H1 (cell line): Measurements from ENCODE around the gene PSMC3. TPM values are rescaled to one million over a fixed set of nuclear protein-coding genes. Genes with fewer than 3 reads are reported as not detected.

ENCODE experiments used
- CTCF ChIA-PET: fragments of 300-600 bp; sonication (Branson Sonifier 250); formaldehyde crosslinking; loops from one replicate; lab custom pipeline; 2021; ENCODE audit not compliant: partially characterized antibody; lab: Charles Lee
- POLR2A ChIA-PET: fragments of 300-600 bp; sonication (Branson Sonifier 250); formaldehyde crosslinking; loops from one replicate; lab custom pipeline; 2021; ENCODE audit warnings: inconsistent platforms; ENCODE audit not compliant: partially characterized antibody; lab: Charles Lee
- DNase-seq, 2 experiments: peaks; one replicate each; pipeline versions ENCODE4 v3.0.0 to v3.0.0-alpha.2; 2010 to 2022; ENCODE audit warnings: low spot score in 2 of 2, low read depth in 1 of 2, mixed read lengths in 1 of 2
- FAIRE-seq: peaks from 2 replicates; lab custom pipeline; 2011; peaks lifted over from hg19 to GRCh38; lab: Jason Lieb, UNC
- H2AFZ ChIP-seq: 2 replicates; pipeline ENCODE4 v1.8.1; 2012; ENCODE audit warnings: low read length, inconsistent platforms
- H2AK5ac ChIP-seq: 2 replicates; pipeline ENCODE4 v1.6.1; 2013; ENCODE audit warnings: low read depth, low read length
- H2BK120ac ChIP-seq: replicated peaks from 2 replicates; pipeline ENCODE3; 2013; ENCODE audit warnings: low read depth, low read length, inconsistent platforms
- H2BK12ac ChIP-seq: 2 replicates; pipeline ENCODE4 v1.6.1; 2013; ENCODE audit warnings: low read depth, low read length
- H2BK15ac ChIP-seq: 2 replicates; pipeline ENCODE4 v1.6.1; 2013; ENCODE audit warnings: low read length
- H2BK20ac ChIP-seq: 2 replicates; pipeline ENCODE4 v1.6.1; 2013; ENCODE audit warnings: low read length
- H2BK5ac ChIP-seq: 2 replicates; pipeline ENCODE4 v1.6.1; 2013; ENCODE audit warnings: low read depth, low read length
- H3K14ac ChIP-seq: 2 replicates; pipeline ENCODE4 v1.6.1; 2013; ENCODE audit warnings: inconsistent platforms; ENCODE audit not compliant: insufficient read length
- H3K18ac ChIP-seq: 2 replicates; pipeline ENCODE4 v1.6.1; 2013; ENCODE audit warnings: low read length; ENCODE audit errors: extremely low read depth
- H3K23ac ChIP-seq: 2 replicates; pipeline ENCODE4 v1.6.1; 2013; ENCODE audit warnings: inconsistent platforms; ENCODE audit not compliant: insufficient read length
- H3K23me2 ChIP-seq: 2 replicates; pipeline ENCODE4 v1.6.1; 2013; ENCODE audit warnings: low read depth, low read length
- H3K27ac ChIP-seq: 2 replicates; pipeline ENCODE4 v1.6.1; 2011; ENCODE audit warnings: low read depth, low read length, inconsistent platforms
- H3K27me3 ChIP-seq, 4 experiments: replicated peaks in 1 of 4; 1 replicate in 1 of 4; 2 replicates in 3 of 4; pipeline versions ENCODE4 v1.6.1 to v1.8.1; 2011 to 2013; ENCODE audit warnings: low read length in 3 of 4, mild to moderate bottlenecking in 3 of 4, inconsistent platforms in 2 of 4, mixed read lengths in 2 of 4, moderate library complexity in 1 of 4; ENCODE audit not compliant: control insufficient read depth in 3 of 4, insufficient read depth in 3 of 4; ENCODE audit errors: extremely low read depth in 1 of 4
- H3K36me3 ChIP-seq, 4 experiments: 2 replicates each; pipeline versions ENCODE4 v1.6.1 to v1.8.1; 2011 to 2013; ENCODE audit warnings: mild to moderate bottlenecking in 4 of 4, low read length in 3 of 4, moderate library complexity in 2 of 4, control low read depth in 1 of 4, inconsistent platforms in 1 of 4; ENCODE audit not compliant: insufficient read depth in 4 of 4, control insufficient read depth in 2 of 4
- H3K4ac ChIP-seq: replicated peaks from 2 replicates; pipeline ENCODE3; 2013; ENCODE audit warnings: low read length, low read depth, mixed read lengths, inconsistent platforms; ENCODE audit not compliant: insufficient read length
- H3K4me1 ChIP-seq, 4 experiments: replicated peaks in 1 of 4; 1 replicate in 1 of 4; 2 replicates in 3 of 4; pipeline versions ENCODE4 v1.6.1 to v1.8.1; 2011 to 2013; ENCODE audit warnings: low read length in 3 of 4, inconsistent platforms in 2 of 4, mixed read lengths in 1 of 4; ENCODE audit not compliant: insufficient read depth in 4 of 4, control insufficient read depth in 3 of 4
- H3K4me2 ChIP-seq, 2 experiments: 2 replicates each; pipeline versions ENCODE4 v1.6.1 to v1.8.1; 2011 to 2013; ENCODE audit warnings: low read depth in 2 of 2, low read length in 2 of 2, control low read depth in 1 of 2, inconsistent platforms in 1 of 2, mild to moderate bottlenecking in 1 of 2; ENCODE audit not compliant: insufficient read depth in 1 of 2
- H3K4me3 ChIP-seq, 4 experiments: fragments of 200-600, 300-600 bp in 1 of 4; sonication (generic), shearing (Covaris generic), sonication (Bioruptor Twin) in 1 of 4; 2 replicates each; pipeline versions ENCODE4 v1.5.1 to v1.8.1; 2011 to 2016; ENCODE audit warnings: low read length in 4 of 4, low read depth in 3 of 4, control low read depth in 2 of 4, inconsistent platforms in 2 of 4, mild to moderate bottlenecking in 2 of 4, mixed read lengths in 1 of 4, moderate library complexity in 1 of 4; ENCODE audit not compliant: insufficient read depth in 2 of 4; ENCODE audit errors: extremely low read depth in 1 of 4
- H3K56ac ChIP-seq: replicated peaks from 2 replicates; pipeline ENCODE3; 2013; ENCODE audit warnings: low read depth, mild to moderate bottlenecking, mixed read lengths, low read length, inconsistent platforms; ENCODE audit not compliant: insufficient read length
- H3K79me1 ChIP-seq: 2 replicates; pipeline ENCODE4 v1.6.1; 2013; ENCODE audit warnings: low read depth, low read length, control low read depth
- H3K79me2 ChIP-seq, 2 experiments: 2 replicates each; pipeline versions ENCODE4 v1.6.1 to v1.8.1; 2012 to 2013; ENCODE audit warnings: low read length in 2 of 2, mild to moderate bottlenecking in 2 of 2, inconsistent platforms in 1 of 2; ENCODE audit not compliant: insufficient read depth in 2 of 2, control insufficient read depth in 1 of 2
- H3K9ac ChIP-seq, 4 experiments: replicated peaks in 1 of 4; 1 replicate in 1 of 4; 2 replicates in 3 of 4; pipeline versions ENCODE4 v1.6.1 to v1.8.1; 2011 to 2013; ENCODE audit warnings: low read depth in 3 of 4, low read length in 3 of 4, control low read depth in 2 of 4, mild to moderate bottlenecking in 2 of 4, moderate library complexity in 2 of 4, inconsistent platforms in 1 of 4; ENCODE audit errors: extremely low read depth in 1 of 4
- H3K9me3 ChIP-seq, 2 experiments: 2 replicates each; pipeline versions ENCODE4 v1.6.1 to v1.8.1; 2012 to 2013; ENCODE audit warnings: mild to moderate bottlenecking in 2 of 2, moderate library complexity in 2 of 2, control low read depth in 1 of 2, inconsistent platforms in 1 of 2, low read depth in 1 of 2, low read length in 1 of 2, mixed read lengths in 1 of 2; ENCODE audit not compliant: insufficient read depth in 2 of 2
- H4K20me1 ChIP-seq, 2 experiments: replicated peaks in 1 of 2; 2 replicates each; pipeline versions ENCODE3 to v1.8.1; 2011 to 2013; ENCODE audit warnings: inconsistent platforms in 2 of 2, low read length in 2 of 2, mild to moderate bottlenecking in 1 of 2; ENCODE audit not compliant: insufficient read depth in 2 of 2, control insufficient read depth in 1 of 2
- H4K5ac ChIP-seq: 2 replicates; pipeline ENCODE4 v1.6.1; 2013; ENCODE audit warnings: low read length, low read depth, mixed read lengths, inconsistent platforms; ENCODE audit not compliant: insufficient read length
- H4K8ac ChIP-seq: 2 replicates; pipeline ENCODE4 v1.8.0; 2013; ENCODE audit warnings: mild to moderate bottlenecking, moderate library complexity, low read length, inconsistent platforms; ENCODE audit not compliant: insufficient read depth; ENCODE audit errors: extremely low read depth
- H4K91ac ChIP-seq: replicated peaks from 2 replicates; pipeline ENCODE3; 2013; ENCODE audit warnings: low read length, mixed read lengths, inconsistent platforms; ENCODE audit not compliant: insufficient read length
- KDM1A ChIP-seq: fragments of 200-600, 300-600 bp; sonication (generic); IDR thresholded peaks from 2 replicates; pipeline ENCODE4 v1.7.1; 2016; ENCODE audit warnings: mild to moderate bottlenecking, low read length, borderline replicate concordance
- MAFK ChIP-seq: IDR thresholded peaks from 2 replicates; pipeline ENCODE4 v1.6.1; 2012; ENCODE audit warnings: low read depth, mild to moderate bottlenecking, improper control_type of control experiment, low read length
- NRF1 ChIP-seq: IDR thresholded peaks from 2 replicates; pipeline ENCODE4 v1.6.1; 2011; ENCODE audit warnings: mild to moderate bottlenecking, low read depth, low read length, improper control_type of control experiment
- SP1 ChIP-seq: IDR thresholded peaks from 2 replicates; pipeline ENCODE4 v1.6.1; 2011; ENCODE audit warnings: low read depth, low read length
- WGBS, 2 experiments: shearing (Covaris generic) in 1 of 2; methylation state at CpG; one replicate each; pipeline versions ENCODE4 v1.1.6 to v1.1.7; 2013 to 2015; ENCODE audit warnings: low lambda C conversion rate in 2 of 2, mixed read lengths in 2 of 2, inconsistent platforms in 1 of 2, low coverage in 1 of 2, missing lambda C conversion rate in 1 of 2; ENCODE audit not compliant: insufficient replicate concordance in 2 of 2, insufficient coverage in 1 of 2, insufficient read length in 1 of 2; ENCODE audit errors: extremely low coverage in 1 of 2, missing lambda C conversion rate in 1 of 2; 5-methylcytosine and 5-hydroxymethylcytosine counted together
- polyA plus RNA-seq, 7 experiments: library from polyadenylated mRNA; depleted of rRNA in 3 of 7; stranded (reverse) in 5 of 7; unstranded in 2 of 7; fragments of >200 nt in 5 of 7; fragments of 200-250 nt in 2 of 7; gene quantifications; 1 replicate in 5 of 7; 2 replicates in 1 of 7; 4 replicates in 1 of 7; pipeline versions ENCODE4 v1.2.1 to v1.2.3, GENCODE V29; 2011 to 2013; ENCODE audit warnings: missing spikeins in 2 of 7, mixed read lengths in 2 of 7
- total RNA-seq: library from RNA; stranded (reverse); fragmentation: NEBNext Ultra II Directional; extraction: Animal tissue kit (Norgen Biotek cat#: 25700); gene quantifications from 2 replicates; pipeline ENCODE4 v1.2.1, GENCODE V29; 2021

PSMC3 gene
- total and polyA plus RNA-seq, 2 of the 8 experiments (the other 6 are each of a cell fraction or from before 2014, with no cell fraction given) = 105 to 160 TPM

GRCh38 chr11:47449541-47449940 is 23.3 kb upstream of the PSMC3 start:
- Histone ChIP-seq H4K91ac (no peak overlapping the region), H3K36me3 (no peaks in the 10 kb centered on the region), H4K20me1 (no peaks in the 10 kb centered on the region), H3K23me2 (no peaks in the 10 kb centered on the region), H2AK5ac (no peak overlapping the region), H3K79me2 (no peaks in the 10 kb centered on the region), H2BK120ac (no peak overlapping the region), H3K9me3 (no peaks in the 10 kb centered on the region), H2BK5ac (no peak overlapping the region), H3K18ac (no peak overlapping the region), H2BK15ac (no peak overlapping the region), H2AFZ (no peak overlapping the region), H3K9ac (no peak overlapping the region), H3K23ac (no peak overlapping the region), H3K4me2 (no peak overlapping the region), H3K4me3 (no peak overlapping the region), H3K14ac (no peak overlapping the region), H4K5ac (no peak overlapping the region), H4K8ac (no peak overlapping the region; the same call in 1 of the 2 replicates), H3K27ac (no peak overlapping the region), H3K4ac (no peak overlapping the region), H2BK12ac (no peak overlapping the region), H3K27me3 (no peaks in the 10 kb centered on the region), H3K79me1 (no peaks in the 10 kb centered on the region), H2BK20ac (no peak overlapping the region), H3K56ac (no peak overlapping the region), H3K4me1 (no peaks in the 10 kb centered on the region; a peak in 2 of 7 replicates)
- ChIA-PET POLR2A (interaction anchor here (0.8 to 1.0 kb wide), 4 partner anchors 9 to 24 kb away, joined by 3 to 7 read pairs (median 4); partner anchors contain the start of gene PSMC3), CTCF (interaction anchor here (2.2 to 2.4 kb wide), 2 partner anchors 37 to 75 kb away, joined by 7 read pairs; no protein-coding TSS in a partner anchor)
- WGBS, 2 experiments = 79% methylated on average over 8 of the region's 8 CpGs; no CpG with 5 or more reads in 1 of the 2 experiments
- DNase-seq = no peak
- FAIRE-seq = no peak
- TF ChIP-seq KDM1A (no peak), SP1 (no peak), NRF1 (no peak), MAFK (no peak)
